Heart right ventricle (tissue), 16 donors: ENCODE measurements around the gene CD80. TPM values are rescaled to one million over a fixed set of nuclear protein-coding genes. Genes with fewer than 3 reads are reported as not detected.

Experiments used
- ATAC-seq, 8 donors: fragments of 200-7000 bp; cut with Tn5 transposase; one replicate each; pipeline ENCODE4 v1.9.1; 2020; ENCODE audit warnings: mild to moderate bottlenecking in 8 of 8, moderate library complexity in 8 of 8, moderate number of reproducible peaks in 1 of 8
- DNase-seq, 2 donors: peaks; one replicate each; pipeline ENCODE4 v3.0.0-alpha.2; 2020
- H3K27ac ChIP-seq, 10 donors: fragments of 200-600 bp; sonication (generic) in 2 of 10; one replicate each; pipeline versions ENCODE4 v1.5.0 to v1.8.0; 2020 to 2022; ENCODE audit warnings: mild to moderate bottlenecking in 3 of 10
- H3K27me3 ChIP-seq, 7 donors: fragments of 200-600 bp; one replicate each; pipeline ENCODE4 v1.8.0; 2021 to 2022; ENCODE audit warnings: mild to moderate bottlenecking in 2 of 7
- H3K36me3 ChIP-seq, 9 donors: fragments of 200-600 bp; sonication (generic) in 1 of 9; one replicate each; pipeline versions ENCODE4 v1.5.0 to v1.8.0; 2020 to 2022; ENCODE audit warnings: mild to moderate bottlenecking in 2 of 9
- H3K4me1 ChIP-seq, 9 donors: fragments of 200-600 bp; sonication (generic) in 1 of 9; one replicate each; pipeline versions ENCODE4 v1.5.0 to v1.8.0; 2020 to 2022; ENCODE audit warnings: mild to moderate bottlenecking in 4 of 9
- H3K4me3 ChIP-seq, 10 donors: fragments of 200-600 bp; sonication (generic) in 2 of 10; one replicate each; pipeline versions ENCODE4 v1.5.0 to v1.8.0; 2020 to 2022; ENCODE audit warnings: mild to moderate bottlenecking in 7 of 10, moderate library complexity in 2 of 10
- H3K9me3 ChIP-seq, 11 donors: fragments of 200-600 bp in 10 of 11; sonication (generic) in 2 of 11; one replicate each; pipeline versions ENCODE4 v1.5.0 to v1.8.0; 2013 to 2022; ENCODE audit warnings: mild to moderate bottlenecking in 2 of 11, control low read depth in 1 of 11, moderate library complexity in 1 of 11
- CTCF ChIP-seq, 9 donors: fragments of 200-600 bp; sonication (generic) in 2 of 9; IDR thresholded peaks; one replicate each; pipeline versions ENCODE4 v1.5.0 to v1.8.0; 2021 to 2022; ENCODE audit warnings: antibody characterized with exemption in 9 of 9, mild to moderate bottlenecking in 5 of 9, moderate library complexity in 1 of 9
- WGBS, 2 donors: extraction: QIAGEN DNeasy Blood & Tissue Kit; methylation state at CpG; one replicate each; pipeline ENCODE4 v1.1.7; 2013; ENCODE audit warnings: inconsistent platforms in 1 of 2; 5-methylcytosine and 5-hydroxymethylcytosine counted together
- intact Hi-C, 10 donors: fragments of 100-400 bp; cut with DNase I; formaldehyde crosslinking; loops; one replicate each; pipeline versions ENCODE4 v1.11.1 to v1.14.2; 2022
- polyA plus RNA-seq, 2 donors: library from polyadenylated mRNA; stranded (reverse); fragments of 200-250 nt; gene quantifications; one replicate each; pipeline ENCODE4 v1.2.3, GENCODE V29; 2013
- total RNA-seq, 10 donors: library from RNA; stranded (reverse); fragmentation: NEBNext Ultra II Directional in 3 of 10; extraction: Animal tissue kit (Norgen Biotek cat#: 25700) in 3 of 10; gene quantifications; one replicate each; pipeline versions ENCODE4 v1.2.1 to v1.2.4, GENCODE V29; 2021 to 2023
- donor health status: Arrhythmogenic right ventricular cardiomyopathy.
- donor health status: ischemic (EF 13 %, LVEDD 7.1; RV severe dilation, severe dysfunction).
- donor health status: healthy with polysubstance abuse.
- donor health status: DM: no; HTN: yes; CAD: no.
- donor health status: DM: no; HTN: no; CAD: no.
- donor health status: ischemic (EF 25% LVEDD 6.9; RV normal size, moderate dysfunction).
- donor health status: ischemic (EF 25% LVEDD 5.7; RV mildly dilated, moderate dysfunction).
- donor health status: healthy.
- donor health status: DM: yes; HTN: yes; CAD: no.
- donor health status: Ischemic cardiomyopathy.
- donor health status: ischemic (EF 35%, LVEDD 5.7; RV mildly dilated, moderate dysfunction).
- donor health status: nonischemic (EF 11% LVEDD 7.7; RV severe dilation, severe dysfunction).
- donor health status: DM: yes; HTN: yes; CAD: no.
- donor health status: PGD.
- donor health status: ischemic (EF 29% LVEDD 5.4; RV normal size, mild dysfunction).
- donor health status: nonischemic (EF 23%, LVEDD 6.1; RV moderate dilation, normal function).

Gene CD80
- total and polyA plus RNA-seq, 12 donors: 0.01 to 1.6 (median 0.33) TPM; not detected in 6

- peaks cover 0 to 33% (median 0%) of the 10 kb centered on the region in 9 donors for H3K36me3 ChIP-seq
- 87 to 94% methylated on average over 6 of the region's 6 CpGs for WGBS, 2 donors
- H3K27me3 ChIP-seq: no peaks in the 10 kb centered on the region
- H3K9me3 ChIP-seq: no peaks in the 10 kb centered on the region
- ATAC-seq (no peak), DNase-seq (no peak)
- TF ChIP-seq CTCF (IDR thresholded peaks at IDR 0.05): no peak
- H3K4me3 ChIP-seq: no peak overlapping the region
- no peak overlapping the region for H3K27ac ChIP-seq
- peaks cover 0 to 45% (median 17%) of the 10 kb centered on the region in 9 donors for H3K4me1 ChIP-seq
- intact Hi-C loops: loop anchor here in 1 of 10 donors (10.0 kb wide), 1 partner anchor 93 kb away; the partner anchor contains the start of gene COX17
Observed at GRCh38 chr3:119582178-119582577, 22.8 kb upstream of the CD80 start.

GRCh38 chr3:119580067-119580760, 20.8 kb upstream of the CD80 start:
- peak in 1 of 2 donors; percentile 58 for DNase-seq
- H3K27me3 ChIP-seq: no peaks in the 10 kb centered on the region
- whole genome bisulfite sequencing, 2 donors: 5 to 9% methylated on average over 16 of the region's 16 CpGs
- peaks cover 0 to 27% (median 17%) of the 10 kb centered on the region in 9 donors for H3K4me1 ChIP-seq
- TF ChIP-seq CTCF (IDR thresholded peaks at IDR 0.05): no peak
- peaks cover 0 to 21% (median 0%) of the 10 kb centered on the region in 9 donors for H3K36me3 ChIP-seq
- peak overlapping the region; percentile 87 to 99 (median 94) for H3K27ac ChIP-seq
- H3K4me3 ChIP-seq: peak overlapping the region; percentile 37 to 81 (median 64)
- intact Hi-C loops: loop anchor here in 2 of 10 donors (2.0 to 10.0 kb wide), 3 partner anchors 17 to 97 kb away; partner anchors contain the start of genes COX17 (in 2 of the 2) and PLA1A (in 1 of the 2)
- no peaks in the 10 kb centered on the region for H3K9me3 ChIP-seq
- ATAC-seq: peak; percentile 62 to 82 (median 68)

- DNase-seq: peak; percentile 86 to 89
- ATAC-seq: peak; percentile 94 to 96 (median 95)
- peaks cover 0 to 25% (median 17%) of the 10 kb centered on the region in 9 donors for H3K4me1 ChIP-seq
- peaks cover 0 to 15% (median 0%) of the 10 kb centered on the region in 9 donors for H3K36me3 ChIP-seq
- no peaks in the 10 kb centered on the region for H3K27me3 ChIP-seq
- no peak for TF ChIP-seq CTCF (IDR thresholded peaks at IDR 0.05)
- intact Hi-C loops: loop anchor here in 6 of 10 donors (2.0 to 10.0 kb wide), 8 partner anchors 17 to 103 kb away; partner anchors contain the start of genes COX17 (in 3 of the 6) and PLA1A (in 1 of the 6)
- H3K27ac ChIP-seq: peak within 1 kb of the TSS; percentile 87 to 99 (median 94)
- peak within 1 kb of the TSS; percentile 37 to 81 (median 64) for H3K4me3 ChIP-seq
- WGBS, 2 donors: 1% methylated on average over 68 of the region's 68 CpGs
- H3K9me3 ChIP-seq: no peaks in the 10 kb centered on the region
Observed at GRCh38 chr3:119579366-119580066, 20.1 kb upstream of the CD80 start, which contains the start of gene ADPRH. Gene ADPRH, plus strand, starts transcription at chr3:119579492. Its CDS starts 2,678 bp downstream, at chr3:119582170.

GRCh38 chr3:119575507-119575906, 16.1 kb upstream of the CD80 start:
- no peak for DNase-seq

More at GRCh38 chr3:119575507-119575906, 16.1 kb upstream of the CD80 start:
- no peak overlapping the region for H3K4me3 ChIP-seq
- no peaks in the 10 kb centered on the region for H3K36me3 ChIP-seq
- H3K4me1 ChIP-seq: peaks cover 0 to 42% (median 20%) of the 10 kb centered on the region in 9 donors
- no peak for ATAC-seq
- no peak for TF ChIP-seq CTCF (IDR thresholded peaks at IDR 0.05)
- no peaks in the 10 kb centered on the region for H3K27me3 ChIP-seq
- no peak overlapping the region for H3K27ac ChIP-seq
- intact Hi-C loops: loop anchor here in 5 of 10 donors (5.0 to 10.0 kb wide), 5 partner anchors 51 to 107 kb away; partner anchors contain the start of gene COX17 (in 1 of the 5)
- H3K9me3 ChIP-seq: no peaks in the 10 kb centered on the region
